Measurements from ENCODE around the gene WDCP. TPM values are rescaled to one million over a fixed set of nuclear protein-coding genes. Genes with fewer than 3 reads are reported as not detected.

WDCP gene
- total and polyA plus RNA-seq, 7 donors, result 1.2 to 10.0 (median 3.7) TPM

GRCh38 chr2:24019729-24020128 is 27.5 kb downstream of the WDCP start:
- 80 to 92% methylated on average over 5 of the region's 5 CpGs for WGBS, 2 donors
- intact Hi-C loops (cut with DNase I), result no loop called here
- TF ChIP-seq, protein P1, sequence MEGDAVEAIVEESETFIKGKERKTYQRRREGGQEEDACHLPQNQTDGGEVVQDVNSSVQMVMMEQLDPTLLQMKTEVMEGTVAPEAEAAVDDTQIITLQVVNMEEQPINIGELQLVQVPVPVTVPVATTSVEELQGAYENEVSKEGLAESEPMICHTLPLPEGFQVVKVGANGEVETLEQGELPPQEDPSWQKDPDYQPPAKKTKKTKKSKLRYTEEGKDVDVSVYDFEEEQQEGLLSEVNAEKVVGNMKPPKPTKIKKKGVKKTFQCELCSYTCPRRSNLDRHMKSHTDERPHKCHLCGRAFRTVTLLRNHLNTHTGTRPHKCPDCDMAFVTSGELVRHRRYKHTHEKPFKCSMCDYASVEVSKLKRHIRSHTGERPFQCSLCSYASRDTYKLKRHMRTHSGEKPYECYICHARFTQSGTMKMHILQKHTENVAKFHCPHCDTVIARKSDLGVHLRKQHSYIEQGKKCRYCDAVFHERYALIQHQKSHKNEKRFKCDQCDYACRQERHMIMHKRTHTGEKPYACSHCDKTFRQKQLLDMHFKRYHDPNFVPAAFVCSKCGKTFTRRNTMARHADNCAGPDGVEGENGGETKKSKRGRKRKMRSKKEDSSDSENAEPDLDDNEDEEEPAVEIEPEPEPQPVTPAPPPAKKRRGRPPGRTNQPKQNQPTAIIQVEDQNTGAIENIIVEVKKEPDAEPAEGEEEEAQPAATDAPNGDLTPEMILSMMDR (IDR thresholded peaks at IDR 0.05), result no peak
- TF ChIP-seq EP300 (IDR thresholded peaks at IDR 0.05), result no peak
- TF ChIP-seq POLR2A (IDR thresholded peaks at IDR 0.05), result no peak
- Histone ChIP-seq H3K4me1 (no peaks in the 10 kb centered on the region), H3K36me3 (peaks cover 0 to 18% (median 4%) of the 10 kb centered on the region in 4 donors), H3K27me3 (no peaks in the 10 kb centered on the region), H3K27ac (no peak overlapping the region), H3K4me3 (no peak overlapping the region), H3K9me3 (no peaks in the 10 kb centered on the region)
- no peak for DNase-seq

DNA sequence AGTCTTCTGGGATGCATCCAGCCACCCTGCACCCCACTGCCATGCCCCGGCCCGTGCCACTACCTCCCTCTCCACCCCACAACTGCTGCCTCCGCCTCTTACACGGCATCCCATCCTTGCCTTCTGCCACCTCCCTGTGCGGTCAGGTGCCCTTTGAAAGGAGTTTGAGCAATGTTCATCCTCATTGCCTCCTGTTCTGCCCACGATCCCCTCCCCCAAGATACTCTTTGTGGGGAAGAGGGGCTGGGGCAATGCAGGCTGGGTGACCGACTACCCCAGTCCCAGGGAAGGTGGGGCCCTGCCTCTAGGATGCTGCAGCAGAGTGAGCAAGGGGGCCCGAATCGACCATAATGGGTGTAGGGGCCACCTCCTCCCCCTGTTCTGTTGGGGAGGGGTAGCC is 28.9 kb downstream of the WDCP start:
- intact Hi-C loops (cut with DNase I), result no loop called here
- H3K4me3 ChIP-seq, result no peak overlapping the region
- no peak overlapping the region for H3K27ac ChIP-seq
- 87 to 91% methylated on average over 9 of the region's 9 CpGs for WGBS, 2 donors
- no peaks in the 10 kb centered on the region for H3K27me3 ChIP-seq
- no peak for DNase-seq
- TF ChIP-seq EP300 (IDR thresholded peaks at IDR 0.05) (no peak), POLR2A (IDR thresholded peaks at IDR 0.05) (no peak), POLR2AphosphoS5 (IDR thresholded peaks at IDR 0.05) (no peak)
- TF ChIP-seq, protein P1 (IDR thresholded peaks at IDR 0.05), result no peak
- H3K4me1 ChIP-seq, result no peaks in the 10 kb centered on the region
- peaks cover 0 to 8% (median 3%) of the 10 kb centered on the region in 4 donors for H3K36me3 ChIP-seq
- H3K9me3 ChIP-seq, result no peaks in the 10 kb centered on the region

DNA sequence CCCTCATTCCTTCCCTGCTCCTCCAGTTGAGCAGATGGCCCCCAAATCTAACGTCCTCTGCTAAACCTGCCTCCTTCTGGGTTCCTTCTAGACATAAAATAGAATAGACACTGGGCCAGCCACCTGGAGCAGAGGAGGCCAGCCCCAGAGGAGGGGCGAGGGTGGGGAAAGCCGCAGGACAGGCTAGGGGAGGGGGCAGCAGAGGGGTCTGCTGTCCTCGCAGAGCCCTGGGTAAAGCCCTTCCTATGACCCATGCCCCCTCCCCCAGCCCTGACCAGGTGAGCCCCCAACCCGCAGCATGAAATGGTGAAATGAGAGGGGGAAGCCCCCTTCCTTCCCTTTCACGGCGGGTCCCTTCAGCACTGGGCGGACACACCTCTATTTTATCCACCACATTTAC is 29.5 kb downstream of the WDCP start:
- TF ChIP-seq POLR2A (IDR thresholded peaks at IDR 0.05), result no peak
- TF ChIP-seq EP300 (IDR thresholded peaks at IDR 0.05), result no peak
- no peak for TF ChIP-seq POLR2AphosphoS5 (IDR thresholded peaks at IDR 0.05)
- TF ChIP-seq, protein P1 (IDR thresholded peaks at IDR 0.05), result no peak
- H3K36me3 ChIP-seq, result peaks cover 0 to 2% (median under 1%) of the 10 kb centered on the region in 4 donors
- DNase-seq, result no peak
- H3K27me3 ChIP-seq, result peaks cover 0 to 2% (median 0%) of the 10 kb centered on the region in 3 donors
- whole genome bisulfite sequencing, 2 donors, result 88 to 89% methylated on average over 8 of the region's 8 CpGs
- H3K9me3 ChIP-seq, result no peaks in the 10 kb centered on the region
- H3K27ac ChIP-seq, result no peak overlapping the region
- intact Hi-C loops (cut with DNase I), result no loop called here
- no peak overlapping the region for H3K4me3 ChIP-seq
- H3K4me1 ChIP-seq, result no peaks in the 10 kb centered on the region

DNA sequence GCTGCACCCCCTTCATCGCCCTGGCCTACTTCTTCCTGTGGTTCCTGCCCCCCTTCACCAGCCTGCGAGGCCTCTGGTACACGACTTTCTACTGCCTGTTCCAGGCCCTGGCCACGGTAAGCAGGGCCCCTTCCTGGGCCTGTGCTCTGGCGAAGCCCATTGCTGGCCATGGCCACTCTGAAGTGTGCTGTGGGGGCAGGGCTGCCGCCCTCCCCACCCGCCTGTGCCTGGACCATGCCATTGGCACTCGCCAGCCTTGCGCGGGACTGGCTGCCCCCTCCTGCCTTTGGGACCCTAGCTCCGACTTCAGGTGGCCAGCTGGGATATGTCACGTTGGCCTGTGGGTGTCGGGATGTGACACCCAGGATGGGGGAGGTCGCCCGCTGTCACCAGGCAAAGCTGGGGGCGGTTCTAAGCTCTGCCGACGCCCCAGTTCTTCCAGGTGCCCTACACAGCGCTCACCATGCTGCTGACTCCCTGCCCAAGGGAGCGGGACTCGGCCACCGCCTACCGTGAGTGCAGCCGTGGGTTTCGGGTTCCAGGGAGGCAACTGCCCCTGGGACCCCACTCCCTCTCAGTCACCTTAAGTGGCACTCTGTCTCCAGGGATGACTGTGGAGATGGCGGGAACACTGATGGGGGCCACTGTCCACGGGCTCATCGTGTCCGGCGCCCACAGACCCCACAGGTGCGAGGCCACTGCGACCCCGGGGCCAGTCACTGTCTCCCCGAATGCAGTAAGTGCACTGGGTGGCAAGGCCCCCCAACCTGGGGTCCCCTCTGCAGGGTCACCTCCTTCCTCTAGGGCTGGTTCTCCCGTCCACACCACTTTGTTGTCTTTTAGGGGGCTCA is 30.1 kb downstream of the WDCP start:
- TF ChIP-seq, protein P1 (IDR thresholded peaks at IDR 0.05), result no peak
- TF ChIP-seq EP300 (IDR thresholded peaks at IDR 0.05), result no peak
- no peak for TF ChIP-seq POLR2A (IDR thresholded peaks at IDR 0.05)
- no peak for TF ChIP-seq POLR2AphosphoS5 (IDR thresholded peaks at IDR 0.05)
- Histone ChIP-seq H3K9me3 (no peaks in the 10 kb centered on the region), H3K27ac (no peak overlapping the region), H3K4me3 (no peak overlapping the region), H3K27me3 (peaks cover 0 to 9% (median 0%) of the 10 kb centered on the region in 3 donors), H3K4me1 (no peaks in the 10 kb centered on the region), H3K36me3 (no peaks in the 10 kb centered on the region)
- DNase-seq, result no peak
- intact Hi-C loops (cut with DNase I), result no loop called here
- 92 to 94% methylated on average over 35 of the region's 35 CpGs for WGBS, 2 donors
